HFF-Myc (cell line): ENCODE measurements around the gene SNAP91.
A peak's percentile ranks its signal among the peaks of the same experiment; 100 is the strongest.

Source experiments
- DNase-seq: peaks from one replicate; pipeline ENCODE4 v3.0.0-alpha.2; 2011; ENCODE audit warnings: low read depth; ENCODE audit errors: extremely low read depth
- H3K4me3 ChIP-seq: replicated peaks from 2 replicates; pipeline ENCODE4 v1.5.1; 2011; ENCODE audit warnings: low read depth, mild to moderate bottlenecking, control low read depth, low read length
- CTCF ChIP-seq: IDR thresholded peaks from 2 replicates; pipeline ENCODE4 v1.5.1; 2012; ENCODE audit warnings: mild to moderate bottlenecking, low read depth, low read length, control low read depth; ENCODE audit errors: missing control alignments

The SNAP91 gene

GRCh38 chr6:83735461-83735860, 26.6 kb upstream of the SNAP91 start:
- no peak for DNase-seq
- no peak overlapping the region for H3K4me3 ChIP-seq
- TF ChIP-seq CTCF, result no peak

DNA sequence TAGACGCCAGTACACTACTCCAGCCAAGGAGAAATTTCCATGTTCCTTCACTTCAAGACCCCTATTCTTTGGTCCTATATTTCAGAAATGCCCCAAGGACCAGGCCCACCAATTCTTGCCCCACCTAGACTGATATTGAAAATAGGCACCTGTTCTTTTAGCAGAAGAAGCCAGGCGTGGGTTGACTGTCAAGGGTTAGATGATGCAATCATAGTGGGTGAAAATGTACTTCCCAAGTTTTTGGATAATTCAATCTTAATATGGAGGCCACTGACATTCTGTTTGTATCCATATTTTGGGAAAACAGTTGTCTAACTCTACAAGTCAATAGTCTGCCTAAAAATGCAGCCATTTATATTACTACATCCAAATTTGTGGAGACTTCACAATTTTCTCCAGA, 21.0 kb upstream of the SNAP91 start:
- H3K4me3 ChIP-seq, result no peak overlapping the region
- no peak for DNase-seq
- no peak for TF ChIP-seq CTCF

- no peak for TF ChIP-seq CTCF
- no peak overlapping the region for H3K4me3 ChIP-seq
- DNase-seq, result no peak
Observed at GRCh38 chr6:83722876-83723275, 14.0 kb upstream of the SNAP91 start.

GRCh38 chr6:83717809-83718208, 8.9 kb upstream of the SNAP91 start:
- no peak for DNase-seq
- H3K4me3 ChIP-seq, result no peak overlapping the region
- no peak for TF ChIP-seq CTCF

DNA sequence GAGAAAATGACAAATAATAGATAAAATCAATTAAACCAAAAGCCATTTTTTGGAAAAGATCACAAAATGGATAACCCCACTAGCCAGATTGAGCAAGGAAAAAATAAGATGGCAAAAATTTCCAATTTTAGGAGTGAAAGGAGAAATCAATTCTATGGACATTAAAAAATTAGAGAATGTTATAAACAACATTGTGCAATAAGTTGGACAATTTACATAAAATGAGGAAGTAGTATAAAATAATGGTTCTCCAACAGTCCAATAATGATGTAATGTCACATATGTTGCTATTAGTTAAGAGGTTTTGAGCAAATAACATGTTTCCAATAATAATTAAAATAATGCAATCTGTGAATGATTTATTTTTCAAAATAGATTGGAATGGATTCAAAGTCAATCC, 3.1 kb upstream of the SNAP91 start:
- H3K4me3 ChIP-seq, result no peak overlapping the region
- no peak for TF ChIP-seq CTCF
- DNase-seq, result no peak

- H3K4me3 ChIP-seq, result no peak overlapping the region
- TF ChIP-seq CTCF, result no peak
- no peak for DNase-seq
Observed at GRCh38 chr6:83709748-83710050, 798 bp upstream of the SNAP91 start.

GRCh38 chr6:83708546-83708969, 343 bp downstream of the SNAP91 start:
- no peak for DNase-seq
- peak overlapping the region; percentile 31 for H3K4me3 ChIP-seq
- TF ChIP-seq CTCF, result no peak
